HG03025 (cell line): ENCODE results near the gene ASCC1.

Experiments used
- ATAC-seq: cut with Tn5 transposase; IDR thresholded peaks from one replicate; pipeline ENCODE4 v1.9.1; 2021; ENCODE audit warnings: mild to moderate bottlenecking, moderate library complexity; ENCODE audit not compliant: unreplicated experiment, low FRiP score

Gene ASCC1

DNA sequence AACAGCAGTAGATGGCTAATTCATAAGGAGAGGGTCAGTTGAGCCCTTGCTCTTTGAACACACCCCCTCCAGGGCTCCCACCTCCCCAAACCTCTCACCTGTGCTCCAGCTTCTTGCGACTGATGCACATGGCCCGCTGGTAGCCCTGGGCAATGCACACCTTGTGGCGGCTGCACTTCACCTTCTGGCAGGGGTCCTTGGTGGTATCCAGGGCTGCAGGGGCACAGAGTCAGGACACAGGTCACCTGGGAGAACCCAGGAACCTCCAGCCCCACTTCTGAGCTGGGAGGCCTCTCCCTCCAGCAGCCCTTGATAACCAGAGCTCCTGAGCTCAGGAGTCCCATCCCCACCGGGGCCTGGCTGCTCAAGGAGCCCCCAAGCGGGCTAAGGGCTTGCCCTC is 144.0 kb downstream of the ASCC1 start:
- ATAC-seq = no peak

GRCh38 chr10:72069751-72070526 is 146.1 kb downstream of the ASCC1 start:
- ATAC-seq = no peak

- ATAC-seq = no peak
Observed at GRCh38 chr10:72068901-72069446, 147.1 kb downstream of the ASCC1 start.

DNA sequence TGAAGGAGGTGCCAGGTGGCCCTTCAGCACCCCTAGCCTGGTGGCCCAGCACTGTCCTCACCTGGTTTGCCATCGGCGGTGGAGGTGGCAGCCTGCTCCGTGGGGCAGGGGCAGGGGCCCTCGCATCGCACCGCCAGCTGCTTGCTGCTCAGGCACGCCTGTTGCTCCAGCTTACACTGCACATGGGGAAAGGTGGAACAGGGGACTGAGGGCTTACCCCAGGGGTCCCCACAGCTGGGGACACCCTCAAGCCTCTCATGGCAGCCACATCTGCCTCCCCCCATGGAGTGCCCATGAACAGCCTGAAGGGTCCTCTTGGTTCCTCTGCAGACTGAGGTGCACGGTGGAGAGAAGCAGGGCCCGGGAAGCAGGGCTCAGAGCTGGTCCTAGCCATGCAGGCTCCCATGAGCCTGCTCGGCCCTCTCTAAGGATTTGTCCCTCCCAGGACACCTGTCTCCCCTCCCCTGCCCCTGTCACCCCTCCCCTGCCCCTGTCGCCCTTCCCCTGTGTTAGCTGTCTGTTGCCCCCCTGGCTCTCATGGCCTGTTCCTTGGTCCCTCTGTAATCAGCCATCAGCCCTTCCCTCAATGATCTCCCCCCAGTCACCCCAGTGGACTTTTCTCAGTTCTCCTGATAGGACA is 147.8 kb downstream of the ASCC1 start:
- no peak for ATAC-seq

- no peak for ATAC-seq
Observed at GRCh38 chr10:72067463-72068125, 148.5 kb downstream of the ASCC1 start.

DNA sequence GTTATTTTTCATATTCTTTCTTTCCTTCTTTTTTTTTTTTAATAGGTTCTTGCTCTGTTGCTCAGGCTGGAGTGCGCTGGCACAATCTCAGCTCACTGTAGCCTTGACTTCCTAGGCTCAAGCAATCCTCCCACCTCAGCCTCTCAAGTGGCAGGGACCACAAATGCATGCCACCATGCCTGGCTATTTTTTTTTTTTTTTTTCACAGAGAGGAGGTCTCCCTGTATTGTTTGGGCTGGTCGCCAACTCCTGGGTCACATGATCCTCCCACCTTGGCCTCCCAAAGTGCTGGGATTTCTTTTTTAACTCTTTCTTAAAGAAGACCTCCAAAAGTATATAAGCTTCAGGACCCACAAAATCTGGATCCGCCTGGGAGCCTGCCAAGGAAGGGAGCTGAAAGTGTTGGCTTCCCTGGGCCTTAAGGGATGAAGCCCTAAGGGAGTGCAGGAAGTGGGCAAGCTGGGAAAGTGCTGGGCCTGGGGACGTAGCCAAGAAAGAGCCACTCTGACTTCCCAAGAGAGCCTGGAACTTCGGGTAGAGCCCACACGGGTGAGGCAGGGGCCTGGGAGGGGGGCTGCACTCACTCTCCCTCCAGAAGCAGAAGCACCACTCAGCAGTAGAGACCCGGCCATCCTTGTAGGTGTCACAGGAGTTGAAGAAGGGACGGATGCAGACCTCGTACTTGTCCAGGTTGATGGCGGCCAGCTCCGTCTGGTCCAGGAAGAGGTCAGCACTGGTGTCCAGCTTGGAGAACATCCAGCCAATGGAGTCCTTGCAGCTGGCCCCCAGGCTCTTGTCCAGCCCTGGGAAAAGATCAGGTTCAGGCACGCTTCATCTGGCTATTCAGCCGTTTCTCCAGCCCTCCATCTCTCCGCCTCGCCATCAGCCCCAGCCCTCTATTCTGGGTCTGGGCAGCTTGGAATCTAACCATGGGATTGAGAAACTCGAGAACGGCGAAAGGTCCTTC is 149.5 kb downstream of the ASCC1 start:
- no peak for ATAC-seq

- no peak for ATAC-seq
Observed at GRCh38 chr10:72065439-72066025, 150.5 kb downstream of the ASCC1 start.

- no peak for ATAC-seq
Observed at GRCh38 chr10:72063703-72064391, 152.2 kb downstream of the ASCC1 start.

- no peak for ATAC-seq
Observed at GRCh38 chr10:72062832-72063702, 153.0 kb downstream of the ASCC1 start.

DNA sequence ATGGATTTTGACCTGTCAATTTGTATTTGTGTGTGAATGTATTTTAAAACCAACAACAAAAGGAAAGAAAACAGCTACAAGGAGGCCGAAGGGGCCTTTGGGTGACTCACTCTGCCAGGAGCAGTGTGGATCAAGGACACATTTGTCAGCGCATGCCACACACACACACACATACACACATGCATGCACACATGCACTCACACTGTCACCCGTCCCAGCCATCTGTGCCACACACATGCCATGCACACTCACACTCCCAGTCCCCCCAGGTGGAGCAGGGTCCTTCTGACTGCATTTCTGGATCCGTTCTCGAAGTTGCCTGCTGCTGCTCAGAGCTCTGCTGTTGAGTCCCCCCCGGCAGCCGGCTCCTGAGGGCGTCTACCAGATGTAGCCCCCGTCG is 153.7 kb downstream of the ASCC1 start:
- ATAC-seq = no peak

GRCh38 chr10:72061930-72062329 is 154.1 kb downstream of the ASCC1 start:
- no peak for ATAC-seq

DNA sequence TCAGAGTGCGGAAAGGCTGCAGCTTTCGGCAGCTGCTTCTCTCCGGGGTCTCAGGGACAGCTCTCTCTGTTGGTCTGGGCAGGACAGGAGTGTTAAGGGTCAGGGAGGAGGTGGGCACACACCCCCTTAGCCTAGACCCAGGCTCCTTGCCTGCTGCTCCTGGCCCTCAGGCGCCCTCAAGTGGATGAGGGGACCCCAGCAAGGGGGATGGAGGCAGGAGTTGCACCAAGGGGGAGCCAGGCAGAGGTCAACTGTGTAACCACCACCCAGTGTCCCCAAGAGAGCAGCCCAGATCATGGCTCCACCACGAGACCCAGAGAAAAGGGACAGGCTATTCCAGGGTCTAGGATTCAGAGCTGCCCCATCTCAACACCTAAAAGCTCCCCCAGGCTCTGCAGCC is 154.6 kb downstream of the ASCC1 start:
- no peak for ATAC-seq

- ATAC-seq = no peak
Observed at GRCh38 chr10:72059843-72060822, 155.9 kb downstream of the ASCC1 start.

- ATAC-seq = no peak
Observed at GRCh38 chr10:72058989-72059842, 156.9 kb downstream of the ASCC1 start.

- ATAC-seq = no peak
Observed at GRCh38 chr10:72058347-72058898, 157.7 kb downstream of the ASCC1 start.
